B cell (primary cell): ENCODE data around the gene MKS1. TPM values are rescaled to one million over a fixed set of nuclear protein-coding genes. Genes with fewer than 3 reads are reported as not detected.

ENCODE experiments used
- ATAC-seq: fragments of 200-7000 bp; cut with Tn5 transposase; one replicate; pipeline ENCODE4 v1.10.0; 2021; ENCODE audit warnings: low read depth, mild to moderate bottlenecking, moderate number of reproducible peaks, moderate library complexity
- CTCF ChIA-PET: fragments of 350-600 bp; sonication (Branson Sonifier 250); formaldehyde crosslinking; loops from one replicate; lab custom pipeline; 2021; ENCODE audit warnings: antibody characterized with exemption, inconsistent platforms; lab: Charles Lee
- POLR2A ChIA-PET: fragments of 350-600 bp; sonication (Branson Sonifier 250); formaldehyde crosslinking; loops from one replicate; lab custom pipeline; 2021; ENCODE audit warnings: antibody characterized with exemption; lab: Charles Lee
- DNase-seq: peaks from one replicate; pipeline ENCODE4 v3.0.0; 2013
- H2AFZ ChIP-seq: 2 replicates; pipeline ENCODE4 v1.6.1; 2012; ENCODE audit warnings: mild to moderate bottlenecking, low read depth, low read length; ENCODE audit not compliant: insufficient read depth, poor library complexity, severe bottlenecking
- H3K27ac ChIP-seq, 2 donors: 1 replicate in 1 of 2; 2 replicates in 1 of 2; pipeline ENCODE4 v1.5.1; 2012 to 2013; ENCODE audit warnings: low read length in 2 of 2, mild to moderate bottlenecking in 2 of 2, moderate library complexity in 1 of 2
- H3K27me3 ChIP-seq, 4 experiments: fragments of 200-600 bp in 1 of 4; sonication (generic) in 1 of 4; replicated peaks in 1 of 4; 1 replicate in 2 of 4; 2 replicates in 2 of 4; pipeline versions ENCODE4 v1.6.1 to v1.7.0; 2013 to 2016; ENCODE audit warnings: low read length in 3 of 4, mild to moderate bottlenecking in 2 of 4, mixed read lengths in 1 of 4, moderate library complexity in 1 of 4; ENCODE audit not compliant: insufficient read depth in 4 of 4, control insufficient read depth in 3 of 4; ENCODE audit errors: control extremely low read depth in 1 of 4
- H3K36me3 ChIP-seq, 2 experiments: replicated peaks in 1 of 2; 1 replicate in 1 of 2; 2 replicates in 1 of 2; pipeline versions ENCODE4 v1.6.1 to v1.7.1; 2013; ENCODE audit warnings: low read length in 1 of 2; ENCODE audit not compliant: insufficient read depth in 2 of 2, control insufficient read depth in 1 of 2; ENCODE audit errors: control extremely low read depth in 1 of 2, extremely low read depth in 1 of 2
- H3K4me1 ChIP-seq, 2 donors: fragments of 200-600 bp in 1 of 2; sonication (generic) in 1 of 2; 1 replicate in 1 of 2; 2 replicates in 1 of 2; pipeline versions ENCODE4 v1.5.1 to v1.6.1; 2013 to 2017; ENCODE audit warnings: low read length in 2 of 2; ENCODE audit not compliant: control insufficient read depth in 2 of 2, insufficient read depth in 2 of 2
- H3K4me2 ChIP-seq: replicated peaks from 2 replicates; pipeline ENCODE3; 2012; ENCODE audit warnings: mild to moderate bottlenecking, low read depth, low read length; ENCODE audit not compliant: poor library complexity, severe bottlenecking
- H3K4me3 ChIP-seq, 5 experiments: fragments of 200-600 bp in 1 of 5; sonication (generic) in 1 of 5; 1 replicate in 3 of 5; 2 replicates in 2 of 5; pipeline versions ENCODE4 v1.5.1 to v1.7.0; 2011 to 2016; ENCODE audit warnings: low read length in 4 of 5, mild to moderate bottlenecking in 4 of 5, low read depth in 2 of 5, control low read depth in 1 of 5, moderate library complexity in 1 of 5; ENCODE audit not compliant: insufficient read depth in 1 of 5; ENCODE audit errors: control extremely low read depth in 1 of 5, extremely low read depth in 1 of 5
- H3K79me2 ChIP-seq: fragments of 200-600 bp; sonication (generic); one replicate; pipeline ENCODE4 v1.6.0; 2016; ENCODE audit warnings: low read length; ENCODE audit not compliant: control insufficient read depth, insufficient read depth
- H3K9ac ChIP-seq: fragments of 200-600 bp; sonication (generic); 2 replicates; pipeline ENCODE4 v1.6.1; 2017; ENCODE audit warnings: mild to moderate bottlenecking, low read length, moderate library complexity
- H3K9me3 ChIP-seq, 3 donors: one replicate each; pipeline versions ENCODE4 v1.6.1 to v1.7.1; 2013; ENCODE audit warnings: low read length in 2 of 3; ENCODE audit not compliant: control insufficient read depth in 2 of 3, insufficient read depth in 1 of 3; ENCODE audit errors: control extremely low read depth in 1 of 3
- H4K20me1 ChIP-seq: 2 replicates; pipeline ENCODE4 v1.6.0; 2012; ENCODE audit warnings: mild to moderate bottlenecking, low read length; ENCODE audit not compliant: insufficient read depth, control insufficient read depth, poor library complexity, severe bottlenecking
- H3K27ac Mint-ChIP-seq: one replicate; pipeline ENCODE4 v1.8.0; 2021; ENCODE audit warnings: mixed read lengths
- H3K27me3 Mint-ChIP-seq: one replicate; pipeline ENCODE4 v1.8.0; 2021; ENCODE audit warnings: mixed read lengths
- H3K4me1 Mint-ChIP-seq: one replicate; pipeline ENCODE4 v1.8.0; 2021; ENCODE audit warnings: mixed read lengths
- H3K4me3 Mint-ChIP-seq: one replicate; pipeline ENCODE4 v1.8.0; 2021; ENCODE audit warnings: mixed read lengths
- H3K9me3 Mint-ChIP-seq: one replicate; pipeline ENCODE4 v1.8.0; 2022; ENCODE audit warnings: mixed read lengths; ENCODE audit not compliant: insufficient read depth
- CTCF ChIP-seq: fragments of 200-600 bp; IDR thresholded peaks from one replicate; pipeline ENCODE4 v1.8.0; 2022; ENCODE audit warnings: antibody characterized with exemption, mild to moderate bottlenecking
- EZH2 ChIP-seq: IDR thresholded peaks from 2 replicates; pipeline ENCODE4 v1.6.1; 2012; ENCODE audit warnings: borderline replicate concordance, low read depth, mild to moderate bottlenecking, moderate library complexity, low read length; ENCODE audit not compliant: insufficient read depth, poor library complexity, severe bottlenecking
- WGBS: methylation state at CpG from one replicate; pipeline ENCODE4 v1.1.5; 2013; ENCODE audit warnings: missing lambda C conversion rate; ENCODE audit not compliant: insufficient coverage; 5-methylcytosine and 5-hydroxymethylcytosine counted together
- intact Hi-C: fragments of 100-400 bp; cut with micrococcal nuclease; formaldehyde crosslinking; loops from one replicate; pipeline ENCODE4 v1.10.0; 2022
- polyA plus RNA-seq: library from polyadenylated mRNA; depleted of rRNA; stranded (reverse); fragments of >200 nt; gene quantifications from 2 replicates; pipeline ENCODE4 v1.2.3, GENCODE V29; 2012
- total RNA-seq, 2 donors: library from RNA; stranded (reverse); fragments of 120-200 nt in 1 of 2; gene quantifications; 1 replicate in 1 of 2; 2 replicates in 1 of 2; pipeline versions ENCODE4 v1.2.3 to v1.2.4, GENCODE V29; 2013 to 2022

The MKS1 gene
- total and polyA plus RNA-seq, 2 donors (not counting 1 experiment from before 2014, with no cell fraction given) = 8.3 to 19.6 TPM

DNA sequence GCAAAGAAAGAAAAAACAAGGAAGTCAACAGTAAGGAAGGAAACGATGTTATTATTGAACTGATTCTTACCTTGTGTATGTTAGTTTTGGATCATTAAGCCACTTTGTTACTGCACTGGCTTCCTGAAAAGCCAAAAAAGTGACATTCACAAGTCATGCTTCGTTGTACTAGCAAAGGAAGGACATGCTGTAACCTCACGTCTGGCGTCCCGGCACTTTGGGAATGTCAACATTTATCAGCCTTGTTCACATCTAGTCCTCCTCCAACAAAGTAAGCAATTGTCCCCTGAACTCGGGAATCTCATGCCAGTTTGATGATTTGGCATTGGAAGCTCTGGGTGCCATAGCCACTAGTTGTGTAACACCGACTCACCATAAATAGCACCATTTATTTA is 731 bp upstream of the MKS1 start:
- Histone ChIP-seq H3K4me1 (peaks cover 10 to 19% of the 10 kb centered on the region in 2 donors), H3K4me3 (peak overlapping the region; percentile 38 to 84 (median 68)), H2AFZ (peak overlapping the region; percentile 99), H3K9ac (peak overlapping the region; percentile 73), H3K79me2 (no peaks in the 10 kb centered on the region), H3K27ac (peak overlapping the region; percentile 70 to 86), H3K27me3 (no peaks in the 10 kb centered on the region), H4K20me1 (no peaks in the 10 kb centered on the region), H3K9me3 (no peaks in the 10 kb centered on the region), H3K36me3 (no peaks in the 10 kb centered on the region), H3K4me2 (peak overlapping the region; percentile 82)
- H3K27me3 Mint-ChIP-seq = peaks cover 6% of the 10 kb centered on the region
- WGBS = 45% methylated on average over 6 of the region's 7 CpGs
- peaks cover 34% of the 10 kb centered on the region for H3K4me1 Mint-ChIP-seq
- peak overlapping the region; percentile 83 for H3K27ac Mint-ChIP-seq
- H3K9me3 Mint-ChIP-seq = no peaks in the 10 kb centered on the region
- H3K4me3 Mint-ChIP-seq = peak overlapping the region; percentile 94
- DNase-seq = no peak
- intact Hi-C loops = loop anchor here (1.0 to 10.0 kb wide), 3 partner anchors 14 to 365 kb away; partner anchors contain the start of gene MRPS23
- no peak for TF ChIP-seq CTCF
- no peak for TF ChIP-seq EZH2
- ChIA-PET CTCF (interaction anchor here (0.5 to 6.3 kb wide), 4 partner anchors 12 to 928 kb away, joined by 3 to 58 read pairs (median 4); no protein-coding TSS in a partner anchor), POLR2A (interaction anchor here (2.0 kb wide), 1 partner anchor 125 kb away, joined by 4 read pairs; no protein-coding TSS in a partner anchor)
- ATAC-seq = no peak

DNA sequence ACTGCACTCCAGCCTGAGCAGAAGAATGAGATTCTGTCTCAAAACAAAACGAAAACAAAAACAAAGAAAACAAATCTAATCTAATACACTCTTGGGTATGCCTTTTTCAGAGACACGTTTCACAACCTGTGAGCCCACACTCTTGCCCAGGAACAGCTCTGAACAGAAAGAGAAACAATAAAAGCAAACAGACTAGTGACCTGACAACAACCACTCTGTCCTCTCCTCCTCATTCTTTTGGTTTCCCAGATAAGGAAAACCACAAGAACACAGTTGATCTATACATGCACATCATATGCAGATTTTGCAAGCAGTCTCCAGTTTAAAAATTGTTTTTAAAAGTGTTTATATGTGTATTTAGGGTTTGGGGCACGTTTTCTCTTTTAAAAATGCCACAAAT is 1.3 kb downstream of the MKS1 start:
- H4K20me1 ChIP-seq = no peaks in the 10 kb centered on the region
- Mint-ChIP-seq H3K9me3 (no peaks in the 10 kb centered on the region), H3K27ac (peak overlapping the region; percentile 76), H3K4me1 (peaks cover 34% of the 10 kb centered on the region), H3K4me3 (peak overlapping the region; percentile 26), H3K27me3 (no peaks in the 10 kb centered on the region)
- TF ChIP-seq CTCF (no peak), EZH2 (no peak)
- DNase-seq (peak; percentile 29), ATAC-seq (no peak)
- no peak overlapping the region for H2AFZ ChIP-seq
- H3K9me3 ChIP-seq = no peaks in the 10 kb centered on the region
- H3K4me3 ChIP-seq = no peak overlapping the region
- POLR2A ChIA-PET = interaction anchor here (0.7 to 2.0 kb wide), 2 partner anchors 87 to 127 kb away, joined by 3 to 4 read pairs; no protein-coding TSS in a partner anchor
- H3K4me2 ChIP-seq = no peak overlapping the region
- no peak overlapping the region for H3K9ac ChIP-seq
- intact Hi-C loops = loop anchor here (10.0 kb wide), 1 partner anchor 363 kb away; the partner anchor contains the start of gene MRPS23
- CTCF ChIA-PET = interaction anchor here (2.9 to 6.3 kb wide), 2 partner anchors 17 to 33 kb away, joined by 14 to 58 read pairs; no protein-coding TSS in a partner anchor
- no peaks in the 10 kb centered on the region for H3K27me3 ChIP-seq
- 83% methylated on average over 3 of the region's 3 CpGs for WGBS
- no peaks in the 10 kb centered on the region for H3K79me2 ChIP-seq
- peaks cover 10 to 19% of the 10 kb centered on the region in 2 donors for H3K4me1 ChIP-seq
- H3K27ac ChIP-seq = peak overlapping the region in 1 of 2 donors; percentile 60
- no peaks in the 10 kb centered on the region for H3K36me3 ChIP-seq
